Caki2 (cell line): ENCODE data around the gene UNC5CL. TPM values are rescaled to one million over a fixed set of nuclear protein-coding genes. Genes with fewer than 3 reads are reported as not detected.

Experiments used
- DNase-seq: peaks from one replicate; pipeline ENCODE4 v3.0.0-alpha.2; 2015; ENCODE audit warnings: low read depth
- in situ Hi-C: cut with HindIII; loops from 2 replicates; pipeline ENCODE4 v1.10.0; 2016; ENCODE audit warnings: low sequenced_read_pairs, low pct_unique_long_range_greater_than_20kb, mixed read lengths
- total RNA-seq: library from RNA; depleted of rRNA; stranded (reverse); fragments of >200 nt; shearing (Covaris generic); gene quantifications from 2 replicates; pipeline ENCODE4 v1.2.3, GENCODE V29; 2014; ENCODE audit warnings: low replicate concordance

UNC5CL gene
- total RNA-seq, 1 experiment from 2014 or later = 4.4 TPM

- in situ Hi-C loops = no loop called here
- no peak for DNase-seq
Observed at GRCh38 chr6:41065550-41066026, 26.6 kb upstream of the UNC5CL start.

GRCh38 chr6:41064841-41065240 lies 25.8 kb upstream of the UNC5CL start:
- in situ Hi-C loops = no loop called here
- no peak for DNase-seq

GRCh38 chr6:41063884-41064285 lies 24.9 kb upstream of the UNC5CL start:
- in situ Hi-C loops = no loop called here
- no peak for DNase-seq

GRCh38 chr6:41062056-41062455 lies 23.0 kb upstream of the UNC5CL start:
- DNase-seq = no peak
- in situ Hi-C loops = no loop called here

GRCh38 chr6:41061196-41061726 lies 22.2 kb upstream of the UNC5CL start:
- in situ Hi-C loops = no loop called here
- no peak for DNase-seq

GRCh38 chr6:41059556-41059955 lies 20.5 kb upstream of the UNC5CL start:
- in situ Hi-C loops = no loop called here
- DNase-seq = no peak

GRCh38 chr6:41058783-41059181 lies 19.8 kb upstream of the UNC5CL start:
- in situ Hi-C loops = no loop called here

GRCh38 chr6:41056768-41057490 lies 17.9 kb upstream of the UNC5CL start:
- DNase-seq = no peak
- in situ Hi-C loops = no loop called here

More at GRCh38 chr6:41058783-41059181, 19.8 kb upstream of the UNC5CL start:
- DNase-seq = no peak

- no peak for DNase-seq
- in situ Hi-C loops = no loop called here
Observed at GRCh38 chr6:41055149-41055548, 16.1 kb upstream of the UNC5CL start.

GRCh38 chr6:41054511-41054910 lies 15.5 kb upstream of the UNC5CL start:
- in situ Hi-C loops = no loop called here
- no peak for DNase-seq

GRCh38 chr6:41053041-41053440 lies 14.0 kb upstream of the UNC5CL start, which contains the start of gene APOBEC2:
Gene APOBEC2 (plus strand): TSS chr6:41053202. CDS start chr6:41053348, 146 bp downstream.
- in situ Hi-C loops = no loop called here
- DNase-seq = no peak

- in situ Hi-C loops = no loop called here
- DNase-seq = no peak
Observed at GRCh38 chr6:41051873-41052272, 12.9 kb upstream of the UNC5CL start.

- no peak for DNase-seq
- in situ Hi-C loops = no loop called here
Observed at GRCh38 chr6:41050536-41050935, 11.5 kb upstream of the UNC5CL start.

- in situ Hi-C loops = no loop called here
- no peak for DNase-seq
Observed at GRCh38 chr6:41049955-41050354, 10.9 kb upstream of the UNC5CL start.

- DNase-seq = no peak
- in situ Hi-C loops = no loop called here
Observed at GRCh38 chr6:41049521-41049920, 10.5 kb upstream of the UNC5CL start.

GRCh38 chr6:41047745-41048732 lies 9.0 kb upstream of the UNC5CL start:
- in situ Hi-C loops = no loop called here
- no peak for DNase-seq

GRCh38 chr6:41047306-41047705 lies 8.3 kb upstream of the UNC5CL start:
- in situ Hi-C loops = no loop called here
- DNase-seq = no peak

- no peak for DNase-seq
- in situ Hi-C loops = no loop called here
Observed at GRCh38 chr6:41046084-41046483, 7.1 kb upstream of the UNC5CL start.

- in situ Hi-C loops = no loop called here
- DNase-seq = no peak
Observed at GRCh38 chr6:41045664-41046063, 6.6 kb upstream of the UNC5CL start.
